SIG-M5 treated with dmso at 0.1 percent for 504 hours (cell line): Measurements from ENCODE around the gene MRPS18B.

Experiments used
- DNase-seq: peaks from one replicate; lab custom pipeline; 2025; ENCODE audit not compliant: unreplicated experiment; lab: John Stamatoyannopoulos, UW

Gene MRPS18B

DNA sequence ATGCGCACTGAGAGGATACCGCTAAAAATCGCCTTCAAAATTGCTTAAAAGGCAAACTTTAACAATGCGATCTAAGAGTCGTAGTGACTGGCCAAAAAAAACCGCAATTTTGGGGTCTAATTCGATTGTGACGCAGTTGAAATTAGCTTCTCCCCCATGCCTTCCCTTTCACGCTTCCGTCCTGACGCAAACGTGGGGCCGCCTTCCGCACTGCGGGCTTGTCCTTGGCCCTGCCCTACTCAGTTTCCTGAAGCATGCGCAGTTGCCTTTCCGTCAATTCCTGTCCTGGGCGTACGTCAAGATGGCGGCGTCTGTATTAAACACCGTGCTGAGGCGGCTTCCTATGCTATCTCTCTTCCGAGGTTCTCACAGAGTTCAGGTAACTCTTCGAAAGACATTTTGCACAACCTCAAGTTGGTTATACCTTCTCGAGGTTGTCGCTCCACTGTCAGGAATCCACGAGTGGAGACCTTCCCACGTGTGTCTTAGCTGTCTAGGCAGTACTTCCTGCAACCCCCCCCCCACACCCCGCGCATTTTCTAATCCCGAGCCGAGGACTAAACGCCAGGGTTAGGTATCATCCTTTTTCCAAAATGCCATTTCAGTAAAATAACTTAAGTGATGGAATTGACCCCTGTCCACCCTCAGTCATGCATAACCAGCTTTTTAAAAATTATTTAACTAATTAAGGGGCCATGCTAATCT is at the start of gene MRPS18B:
MRPS18B (plus strand) TSS at position 276 of the 705 bp plus-strand sequence; CDS start at position 302, 26 bp downstream.
- DNase-seq, result peak; percentile 96

DNA sequence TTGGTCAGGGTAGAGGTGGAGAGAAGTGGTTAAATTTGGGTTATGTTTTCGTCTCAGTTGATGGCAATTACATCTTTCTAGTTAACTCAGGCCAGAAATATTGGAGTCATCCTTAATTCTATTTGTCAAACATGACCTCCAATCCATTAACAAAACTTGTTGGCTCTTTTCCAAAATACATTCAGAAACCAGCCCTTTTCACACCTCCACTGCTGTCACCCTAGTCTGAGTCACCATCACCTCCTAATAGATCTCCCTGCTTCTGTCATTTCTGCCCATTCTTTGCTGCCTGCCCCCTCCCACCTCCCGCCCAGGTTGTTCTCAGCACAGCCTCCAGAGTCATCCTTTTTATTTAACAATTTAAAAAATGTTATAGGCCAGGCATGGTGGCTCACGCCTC is 49.4 kb upstream of the MRPS18B start:
- no peak for DNase-seq

DNA sequence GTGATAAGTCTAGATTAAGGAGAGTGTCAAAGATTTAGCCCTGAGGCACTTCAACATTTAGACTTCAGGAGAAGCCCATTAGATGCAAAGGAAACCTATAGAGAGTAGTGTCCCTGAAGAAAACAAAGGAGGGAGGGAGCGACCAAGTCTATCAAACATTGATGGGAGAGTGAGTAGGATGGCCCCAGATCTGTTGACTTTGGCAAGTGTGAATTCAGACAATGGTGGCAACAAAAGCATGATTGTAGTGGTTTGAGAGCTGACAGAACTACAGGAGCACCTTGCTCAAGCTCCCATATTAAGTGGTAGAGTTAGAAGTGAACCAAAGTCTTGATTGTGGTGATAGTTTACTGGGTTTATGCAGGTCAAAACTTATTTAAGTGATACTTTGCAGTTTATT is 47.4 kb upstream of the MRPS18B start:
- no peak for DNase-seq

DNA sequence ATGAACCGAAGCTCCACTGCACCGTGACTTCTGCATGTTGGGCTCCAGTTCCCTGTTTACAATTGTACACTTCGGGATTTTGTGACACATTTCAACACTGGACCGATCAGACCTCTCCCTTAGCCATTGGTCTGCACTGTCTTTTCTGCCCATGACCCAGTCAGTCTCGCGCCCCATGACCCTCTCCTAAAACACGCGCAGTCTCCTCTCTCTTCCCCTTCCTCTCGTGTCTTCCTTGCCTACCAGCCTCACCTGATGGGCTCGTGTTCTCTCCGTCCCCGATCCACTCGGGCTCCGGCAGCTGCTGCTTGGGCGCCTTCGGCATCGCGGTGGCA is 46.9 kb upstream of the MRPS18B start:
- no peak for DNase-seq

DNA sequence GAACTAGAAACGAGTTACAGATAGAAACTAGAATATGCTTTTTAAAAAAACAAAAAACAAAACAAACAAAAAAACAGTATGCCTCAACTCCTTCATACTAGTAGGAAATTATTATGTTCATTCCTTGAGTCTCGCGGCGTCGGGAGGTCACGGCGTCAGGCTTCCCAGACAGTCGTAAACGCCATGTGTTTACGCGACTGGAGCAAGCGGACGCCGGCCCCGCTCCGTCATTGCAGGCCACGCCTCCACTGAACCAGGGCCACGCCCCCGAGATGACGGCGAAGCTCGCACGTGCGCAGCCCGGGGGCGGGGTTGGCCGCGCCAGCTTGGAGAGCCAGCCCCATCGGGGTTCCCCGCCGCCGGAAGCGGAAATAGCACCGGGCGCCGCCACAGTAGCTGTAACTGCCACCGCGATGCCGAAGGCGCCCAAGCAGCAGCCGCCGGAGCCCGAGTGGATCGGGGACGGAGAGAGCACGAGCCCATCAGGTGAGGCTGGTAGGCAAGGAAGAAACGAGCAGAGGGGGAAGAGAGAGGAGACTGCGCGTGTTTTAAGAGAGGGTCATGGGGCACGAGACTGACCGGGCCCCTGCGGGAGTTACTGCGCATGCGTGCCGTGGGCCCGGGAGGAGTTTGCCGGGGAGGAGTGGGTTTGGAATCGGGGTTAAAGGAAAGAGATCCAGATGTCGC is 46.4 kb upstream of the MRPS18B start, which contains the start of gene ABCF1:
ABCF1 (plus strand) TSS at position 368 of the 687 bp plus-strand sequence; CDS start at position 414, 46 bp downstream.
- DNase-seq, result peak; percentile 89

DNA sequence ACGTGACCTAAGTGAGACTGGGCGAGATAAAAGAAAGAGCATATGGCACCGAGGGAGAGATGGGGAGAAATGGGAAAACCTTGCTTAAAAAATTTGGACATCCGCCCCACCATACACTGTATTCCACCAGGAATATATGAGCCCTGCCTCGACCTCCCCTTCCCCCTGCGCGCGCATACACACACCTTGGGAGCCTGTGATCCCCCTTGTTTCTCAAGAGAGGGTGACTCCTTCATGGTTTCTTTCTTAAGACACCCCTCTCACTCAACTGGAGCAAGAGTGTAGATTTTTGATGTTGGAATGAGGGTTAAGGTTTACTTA is 45.9 kb upstream of the MRPS18B start:
- no peak for DNase-seq

DNA sequence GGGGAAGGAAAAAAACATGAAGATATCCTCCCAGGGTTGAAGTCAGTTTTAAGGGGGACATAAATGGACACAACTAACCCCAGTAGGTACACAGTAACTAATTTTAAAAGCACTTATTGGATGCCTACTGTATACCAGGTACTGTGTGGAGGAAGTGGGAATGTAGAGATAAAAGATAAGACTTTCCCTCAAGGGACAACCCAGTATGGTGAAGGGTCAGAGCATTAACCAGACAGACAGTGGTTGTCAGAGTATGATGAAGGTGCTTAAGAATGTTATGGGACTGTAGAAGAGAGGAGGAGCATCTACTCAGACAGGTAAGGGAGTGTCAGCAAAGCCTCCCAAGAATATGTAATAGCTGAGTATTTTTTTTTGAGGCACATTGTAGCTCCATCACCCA is 45.5 kb upstream of the MRPS18B start:
- no peak for DNase-seq

DNA sequence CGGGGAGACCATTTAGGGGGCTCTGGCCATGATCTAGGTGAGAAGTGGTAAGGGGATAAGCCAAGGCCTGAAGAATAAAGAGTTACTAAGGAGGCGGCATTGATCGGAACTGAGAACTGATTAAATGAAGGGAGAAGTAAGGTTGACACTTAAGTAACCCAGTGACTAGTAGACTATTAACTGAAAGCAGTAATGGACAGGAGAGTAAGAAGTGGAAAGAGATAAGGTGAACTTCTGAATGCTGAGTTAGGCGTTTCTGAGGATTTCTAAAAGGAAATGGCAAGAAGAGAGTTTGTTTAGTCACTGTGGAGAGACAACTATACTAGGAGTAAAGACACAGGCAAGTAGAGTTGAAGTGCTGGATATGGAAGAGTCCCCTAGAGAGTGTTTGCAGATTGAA is 44.5 kb upstream of the MRPS18B start:
- no peak for DNase-seq

DNA sequence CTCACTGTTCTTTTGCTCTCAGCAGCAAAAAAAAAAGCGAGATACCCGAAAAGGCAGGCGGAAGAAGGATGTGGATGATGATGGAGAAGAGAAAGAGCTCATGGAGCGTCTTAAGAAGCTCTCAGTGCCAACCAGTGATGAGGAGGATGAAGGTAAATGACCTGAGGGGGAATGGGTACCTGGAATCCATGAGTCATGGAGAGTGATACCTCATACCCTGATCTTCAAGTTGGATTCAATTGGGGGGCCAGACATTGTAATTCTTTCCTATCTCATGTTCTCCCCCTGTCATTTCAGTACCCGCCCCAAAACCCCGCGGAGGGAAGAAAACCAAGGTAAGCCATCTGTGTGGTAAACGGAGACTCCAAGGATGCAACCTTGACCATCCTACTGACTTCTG is 39.6 kb upstream of the MRPS18B start:
- no peak for DNase-seq

DNA sequence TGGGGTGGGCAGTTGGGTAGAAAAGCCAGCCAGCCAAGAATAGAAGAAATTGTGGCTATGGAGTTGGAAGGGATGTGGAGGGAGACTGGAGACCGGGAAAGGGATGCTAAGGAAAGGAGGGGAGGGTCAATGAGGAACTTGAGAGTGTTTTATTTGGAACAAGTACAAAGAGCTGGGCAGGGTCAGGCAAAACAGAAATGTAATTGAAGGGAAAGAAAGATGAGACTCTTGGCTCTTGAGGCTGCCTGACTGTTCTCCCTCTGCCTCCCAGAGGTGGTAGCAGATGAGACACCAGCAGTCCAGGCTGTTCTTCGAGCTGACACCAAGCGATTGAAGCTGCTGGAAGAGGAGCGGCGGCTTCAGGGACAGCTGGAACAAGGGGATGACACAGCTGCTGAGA is 33.7 kb upstream of the MRPS18B start:
- DNase-seq, result no peak

DNA sequence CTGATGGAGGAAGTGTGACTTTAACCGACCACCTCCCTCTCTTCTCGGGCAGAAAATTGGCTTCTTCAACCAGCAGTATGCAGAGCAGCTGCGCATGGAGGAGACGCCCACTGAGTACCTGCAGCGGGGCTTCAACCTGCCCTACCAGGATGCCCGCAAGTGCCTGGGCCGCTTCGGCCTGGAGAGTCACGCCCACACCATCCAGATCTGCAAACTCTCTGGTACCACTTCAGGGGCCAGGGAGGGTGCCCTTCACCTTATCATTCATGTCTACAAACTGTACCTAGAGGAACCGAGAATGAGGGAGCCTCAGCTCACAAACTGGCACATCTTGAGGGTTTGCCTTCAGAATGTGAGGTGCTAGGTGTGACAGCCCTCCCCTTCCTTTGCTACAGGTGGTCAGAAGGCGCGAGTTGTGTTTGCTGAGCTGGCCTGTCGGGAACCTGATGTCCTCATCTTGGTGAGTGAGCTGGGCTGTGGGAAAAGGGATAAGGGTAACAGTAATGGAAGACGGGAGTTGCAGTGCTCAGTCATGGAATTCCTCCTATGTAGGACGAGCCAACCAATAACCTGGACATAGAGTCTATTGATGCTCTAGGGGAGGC is 27.8 kb upstream of the MRPS18B start:
- no peak for DNase-seq

DNA sequence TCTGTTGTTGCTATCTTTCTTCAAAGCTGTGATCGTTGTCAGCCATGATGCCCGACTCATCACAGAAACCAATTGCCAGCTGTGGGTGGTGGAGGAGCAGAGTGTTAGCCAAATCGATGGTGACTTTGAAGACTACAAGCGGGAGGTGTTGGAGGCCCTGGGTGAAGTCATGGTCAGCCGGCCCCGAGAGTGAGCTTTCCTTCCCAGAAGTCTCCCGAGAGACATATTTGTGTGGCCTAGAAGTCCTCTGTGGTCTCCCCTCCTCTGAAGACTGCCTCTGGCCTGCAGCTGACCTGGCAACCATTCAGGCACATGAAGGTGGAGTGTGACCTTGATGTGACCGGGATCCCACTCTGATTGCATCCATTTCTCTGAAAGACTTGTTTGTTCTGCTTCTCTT is 27.1 kb upstream of the MRPS18B start:
- DNase-seq, result no peak

DNA sequence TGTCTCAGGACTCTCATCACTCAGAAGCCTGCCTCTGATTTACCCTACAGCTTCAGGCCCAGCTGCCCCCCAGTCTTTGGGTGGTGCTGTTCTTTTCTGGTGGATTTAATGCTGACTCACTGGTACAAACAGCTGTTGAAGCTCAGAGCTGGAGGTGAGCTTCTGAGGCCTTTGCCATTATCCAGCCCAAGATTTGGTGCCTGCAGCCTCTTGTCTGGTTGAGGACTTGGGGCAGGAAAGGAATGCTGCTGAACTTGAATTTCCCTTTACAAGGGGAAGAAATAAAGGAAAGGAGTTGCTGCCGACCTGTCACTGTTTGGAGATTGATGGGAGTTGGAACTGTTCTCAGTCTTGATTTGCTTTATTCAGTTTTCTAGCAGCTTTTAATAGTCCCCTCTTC is 26.6 kb upstream of the MRPS18B start:
- peak; percentile 27 for DNase-seq

DNA sequence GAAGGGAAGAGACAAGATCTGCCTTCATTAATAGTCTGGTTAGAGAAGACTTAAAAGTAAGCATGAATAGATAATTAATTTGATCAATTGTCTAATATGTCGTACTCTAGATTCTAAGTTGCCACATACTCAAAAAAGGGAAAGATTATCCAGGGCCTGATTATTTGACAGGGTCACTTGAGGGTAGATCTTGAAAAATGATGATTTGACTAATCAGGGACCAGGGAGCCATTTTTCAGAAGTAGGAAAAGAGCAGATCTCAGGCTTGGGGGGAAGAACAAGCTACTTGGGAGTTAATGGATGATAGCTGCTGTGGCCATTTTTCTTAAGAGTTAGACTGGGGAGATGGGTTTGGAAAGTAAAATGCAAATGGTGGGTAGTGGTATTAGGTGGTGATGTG is 25.4 kb upstream of the MRPS18B start:
- no peak for DNase-seq

DNA sequence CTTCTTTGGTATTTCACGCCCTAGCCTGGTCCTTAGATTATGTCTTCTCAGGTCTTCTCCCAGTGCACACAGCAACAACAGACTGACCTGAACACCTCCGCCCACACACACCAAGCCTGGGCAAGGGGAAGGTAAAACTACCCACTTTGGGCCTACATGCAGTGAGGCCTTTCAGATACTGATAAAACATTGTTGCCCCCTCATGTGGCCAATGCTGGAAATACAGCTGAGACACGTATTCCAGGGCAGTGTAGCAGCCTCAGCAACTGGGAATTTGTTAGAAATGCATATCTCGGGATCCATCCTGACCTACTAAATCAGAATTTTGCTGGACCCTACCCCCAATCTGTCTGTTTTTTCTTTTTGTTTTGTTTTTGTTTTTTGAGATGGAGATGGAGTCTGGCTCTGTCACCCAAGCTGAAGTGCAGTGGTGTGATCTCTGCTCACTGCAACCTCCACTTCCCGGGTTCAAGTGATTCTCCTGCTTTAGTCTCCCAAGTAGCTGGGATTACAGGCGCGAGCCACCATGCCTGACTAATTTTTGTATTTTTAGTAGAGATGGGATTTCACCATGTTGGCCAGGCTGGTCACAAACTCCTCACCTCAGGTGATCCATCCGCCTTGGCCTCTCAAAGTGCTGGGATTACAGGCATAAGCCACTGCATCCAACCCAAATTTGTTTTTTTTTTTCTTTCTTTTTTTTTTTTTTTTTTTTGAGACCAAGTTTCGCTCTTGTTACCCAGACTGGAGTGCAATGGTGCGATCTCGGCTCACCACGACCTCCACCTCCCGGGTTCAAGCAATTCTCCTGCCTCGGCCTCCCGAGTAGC is 20.1 kb upstream of the MRPS18B start:
- DNase-seq, result peak; percentile 42

DNA sequence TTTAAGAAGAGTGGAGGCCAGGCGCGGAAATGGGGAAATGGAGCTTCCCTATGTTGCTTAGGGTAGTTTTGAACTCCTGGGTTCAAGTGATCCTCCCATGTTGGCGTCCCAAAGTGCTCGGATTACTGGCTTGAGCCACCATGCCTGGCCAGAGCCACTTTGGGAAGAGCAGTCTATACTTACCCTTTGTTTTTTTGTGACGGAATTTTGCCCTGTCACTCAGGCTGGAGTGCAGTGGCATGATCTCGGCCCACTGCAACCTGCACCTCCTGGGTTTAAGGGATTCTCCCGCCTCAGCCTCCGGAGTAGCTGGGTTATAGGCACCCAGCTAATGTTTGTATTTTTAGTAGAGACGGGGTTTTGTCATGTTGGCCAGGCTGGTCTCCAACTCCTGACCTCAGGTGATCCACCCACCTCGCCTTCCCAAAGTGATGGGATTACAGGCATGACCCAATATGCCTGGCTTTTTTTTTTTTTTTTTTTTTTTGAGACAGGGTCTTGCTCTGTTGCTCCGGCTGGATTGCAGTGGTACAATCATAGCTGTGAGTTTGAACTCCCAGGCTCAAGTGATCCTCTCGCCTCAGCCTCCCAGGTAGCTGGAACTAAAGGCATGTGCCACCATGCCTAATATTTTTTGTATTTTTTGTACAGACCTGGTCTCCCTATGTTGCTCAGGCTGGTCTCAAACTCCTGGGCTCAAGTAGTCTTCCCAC is 18.6 kb upstream of the MRPS18B start:
- no peak for DNase-seq

DNA sequence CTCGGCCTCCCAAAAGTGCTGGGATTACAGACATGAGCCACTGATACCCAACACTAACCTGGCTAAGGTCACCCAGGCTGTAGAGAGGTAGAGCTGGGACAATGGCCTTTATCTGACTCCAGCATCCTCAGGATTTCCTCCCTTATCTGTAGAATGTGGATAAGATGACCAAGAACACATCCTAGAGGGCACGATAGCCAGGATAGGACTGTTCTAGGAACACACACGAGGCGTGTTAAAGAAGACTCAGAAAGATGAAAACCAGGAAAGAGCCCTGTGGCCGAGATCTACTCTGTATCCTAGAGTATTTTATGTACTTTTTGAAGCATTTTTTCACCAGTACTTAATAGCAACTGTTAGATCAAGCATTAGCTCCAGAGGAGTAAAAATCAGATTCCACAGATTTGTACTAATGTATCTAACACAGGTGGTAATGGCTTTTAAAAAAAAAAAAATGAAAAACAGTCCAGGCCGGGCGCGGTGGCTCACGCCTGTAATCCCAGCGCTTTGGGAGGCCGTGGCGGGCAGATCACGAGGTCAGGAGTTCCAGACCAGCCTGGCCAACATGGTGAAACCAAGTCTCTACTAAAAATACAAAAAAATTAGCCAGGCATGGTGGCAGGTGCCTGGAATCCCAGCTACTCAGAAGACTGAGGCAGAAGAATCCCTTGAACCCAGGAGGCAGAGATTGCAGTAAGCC is 17.9 kb upstream of the MRPS18B start:
- no peak for DNase-seq

DNA sequence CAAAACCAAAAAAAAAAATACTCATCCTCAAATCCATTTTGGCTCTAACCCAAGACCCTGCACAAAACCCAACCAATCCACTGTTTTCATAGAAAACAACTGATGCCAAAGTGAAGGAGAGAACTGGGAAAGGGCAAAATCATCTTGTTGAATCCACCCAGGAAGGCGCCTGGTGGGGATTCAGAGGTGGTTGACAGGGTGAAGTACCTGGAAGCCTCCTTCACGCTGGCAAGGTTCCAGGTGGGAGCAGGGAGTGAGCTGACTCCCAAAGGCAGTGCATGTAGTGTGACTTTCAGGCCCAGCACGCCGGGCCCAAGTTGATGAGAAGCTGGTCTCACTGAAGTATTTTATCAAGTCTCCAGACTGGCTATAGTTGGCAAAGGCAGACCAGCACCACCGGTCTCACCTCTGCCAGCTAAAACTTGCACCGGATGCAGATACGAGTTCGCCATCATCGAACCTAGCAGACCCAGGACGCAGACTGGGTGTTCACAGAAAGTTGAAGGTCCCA is 17.1 kb upstream of the MRPS18B start:
- DNase-seq, result no peak

DNA sequence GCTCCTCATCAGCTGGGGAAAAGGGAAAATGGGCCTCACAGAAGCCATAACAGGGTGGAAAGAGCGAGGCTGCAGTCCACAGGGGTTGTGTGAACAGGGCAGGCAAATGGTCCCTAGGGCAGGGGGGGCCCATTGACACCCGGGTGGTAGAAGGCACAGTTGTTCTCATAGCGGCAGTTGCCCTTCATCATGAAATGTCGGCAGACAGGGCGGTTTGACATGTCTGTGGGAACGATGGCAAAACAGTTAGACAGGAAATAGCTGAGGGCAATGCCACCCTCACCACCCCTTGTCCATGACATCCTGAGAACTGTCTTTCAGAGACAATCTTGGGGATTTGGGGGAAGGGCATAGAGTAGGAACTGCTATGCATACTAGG is 16.2 kb upstream of the MRPS18B start:
- DNase-seq, result no peak
